HCT116 (cell line): ENCODE data around the gene ZNF860.

Experiments used
- CTCF ChIP-seq, 3 experiments: fragments of 200-600 bp in 1 of 3; sonication (generic) in 1 of 3; IDR thresholded peaks in 2 of 3; conservative IDR thresholded peaks in 1 of 3; 2 replicates each; pipeline ENCODE4 v1.5.1; 2012 to 2017; ENCODE audit warnings: low read depth in 2 of 3, low read length in 2 of 3, antibody characterized with exemption in 1 of 3, borderline replicate concordance in 1 of 3, control low read depth in 1 of 3, mild to moderate bottlenecking in 1 of 3, mixed read lengths in 1 of 3, mixed run types in 1 of 3, moderate library complexity in 1 of 3; ENCODE audit not compliant: insufficient read depth in 1 of 3
- ELF1 ChIP-seq: IDR thresholded peaks from 2 replicates; pipeline ENCODE4 v1.6.1; 2012; ENCODE audit warnings: low read depth, borderline replicate concordance
- EZH2 ChIP-seq: fragments of 200-600 bp; sonication (generic); IDR thresholded peaks from 2 replicates; pipeline ENCODE4 v1.6.1; 2017; ENCODE audit warnings: antibody characterized with exemption, mixed run types
- EZH2phosphoT487 ChIP-seq: fragments of 200-600 bp; IDR thresholded peaks from 2 replicates; pipeline ENCODE4 v1.6.1; 2018; ENCODE audit warnings: antibody characterized with exemption, borderline replicate concordance
- POLR2A ChIP-seq: IDR thresholded peaks from 2 replicates; pipeline ENCODE4 v1.7.0; 2011; ENCODE audit warnings: borderline replicate concordance; ENCODE audit not compliant: insufficient read depth, insufficient read length; ENCODE audit errors: extremely low read depth
- POLR2AphosphoS5 ChIP-seq: IDR thresholded peaks from 2 replicates; pipeline ENCODE4 v1.6.1; 2011; ENCODE audit warnings: mild to moderate bottlenecking, low read depth, low read length, moderate library complexity
- RAD21 ChIP-seq: IDR thresholded peaks from 2 replicates; pipeline ENCODE4 v1.6.1; 2012; ENCODE audit warnings: low read depth, mild to moderate bottlenecking
- REST ChIP-seq: IDR thresholded peaks from 2 replicates; pipeline ENCODE4 v1.6.1; 2012; ENCODE audit warnings: low read depth
- YY1 ChIP-seq: IDR thresholded peaks from 2 replicates; pipeline ENCODE4 v1.6.1; 2011; ENCODE audit warnings: low read length, low read depth, moderate library complexity, mild to moderate bottlenecking; ENCODE audit not compliant: insufficient replicate concordance; ENCODE audit errors: extremely low read depth
- ZBTB33 ChIP-seq: IDR thresholded peaks from 2 replicates; pipeline ENCODE4 v1.6.1; 2011; ENCODE audit warnings: mild to moderate bottlenecking, low read length, moderate library complexity; ENCODE audit not compliant: insufficient replicate concordance; ENCODE audit errors: extremely low read depth
- ZNF274 ChIP-seq: fragments of 200-500 bp; sonication (Bioruptor generic); IDR thresholded peaks from 2 replicates; pipeline ENCODE4 v1.6.1; 2014; ENCODE audit warnings: mild to moderate bottlenecking, low read depth, low read length, inconsistent platforms

- TF ChIP-seq EZH2: no peak
- TF ChIP-seq POLR2AphosphoS5: no peak
- TF ChIP-seq ELF1: no peak
- no peak for TF ChIP-seq YY1
- no peak for TF ChIP-seq CTCF (IDR thresholded peaks at IDR 0.05 in 2 of 3, conservative IDR thresholded peaks at IDR 0.05 in 1 of 3; ENCODE audit: borderline replicate concordance in 1 of 3, insufficient read depth in 1 of 3, low read depth in 2 of 3, low read length in 2 of 3)
- TF ChIP-seq ZNF274: no peak
- no peak for TF ChIP-seq RAD21
- no peak for TF ChIP-seq POLR2A
- no peak for TF ChIP-seq EZH2phosphoT487
- TF ChIP-seq REST: no peak
- no peak for TF ChIP-seq ZBTB33
Measured at GRCh38 chr3:31999907-32000439, 18.4 kb downstream of the ZNF860 start.
